ENCODE results near the gene OR11L1.

The OR11L1 gene, protein sequence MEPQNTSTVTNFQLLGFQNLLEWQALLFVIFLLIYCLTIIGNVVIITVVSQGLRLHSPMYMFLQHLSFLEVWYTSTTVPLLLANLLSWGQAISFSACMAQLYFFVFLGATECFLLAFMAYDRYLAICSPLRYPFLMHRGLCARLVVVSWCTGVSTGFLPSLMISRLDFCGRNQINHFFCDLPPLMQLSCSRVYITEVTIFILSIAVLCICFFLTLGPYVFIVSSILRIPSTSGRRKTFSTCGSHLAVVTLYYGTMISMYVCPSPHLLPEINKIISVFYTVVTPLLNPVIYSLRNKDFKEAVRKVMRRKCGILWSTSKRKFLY

DNA sequence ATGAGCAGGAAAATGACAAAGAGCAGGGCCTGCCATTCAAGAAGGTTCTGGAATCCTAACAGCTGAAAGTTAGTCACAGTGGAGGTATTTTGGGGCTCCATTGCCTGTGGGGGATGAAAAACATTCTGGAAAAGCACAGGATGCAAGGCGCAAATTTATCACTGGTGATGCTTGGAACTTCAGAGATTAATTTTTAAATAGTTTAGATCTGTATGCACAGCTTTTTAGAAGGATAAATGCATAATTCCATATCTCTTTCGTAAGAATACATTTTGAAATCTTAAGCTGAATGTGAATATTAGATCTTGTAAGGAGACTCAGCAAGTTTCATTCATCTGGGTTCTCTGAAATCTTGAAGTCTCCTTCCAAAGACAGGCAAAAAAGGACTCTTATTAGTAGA lies at the start of gene OR11L1:
Gene OR11L1, minus strand, starts transcription at position 101 of the 400 bp plus-strand sequence. Its CDS starts 0 bp downstream, at position 101.
- DNase-seq: no peak

- no peak for DNase-seq
Measured at GRCh38 chr1:247884797-247885413, 43.2 kb upstream of the OR11L1 start.

DNA sequence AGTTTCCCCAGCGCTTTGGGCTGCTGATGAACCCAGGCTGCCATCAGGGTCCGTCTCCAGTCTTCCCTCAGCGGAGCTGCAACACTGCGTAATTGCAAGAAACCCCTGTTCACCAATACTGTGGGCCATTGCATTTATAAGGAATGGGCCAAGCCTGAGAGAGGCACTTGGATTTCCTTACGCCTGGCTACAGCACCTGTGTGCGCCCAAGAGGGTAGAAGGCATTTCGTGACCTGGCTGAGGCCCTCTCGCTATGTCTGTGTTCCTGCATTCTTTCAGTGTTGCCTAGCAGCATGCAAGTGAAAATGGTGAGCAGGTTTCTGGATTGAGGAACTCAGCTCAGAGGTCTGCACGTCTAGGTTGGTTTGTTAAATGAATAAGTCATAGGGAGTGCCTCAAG lies 41.6 kb upstream of the OR11L1 start:
- no peak for DNase-seq

GRCh38 chr1:247865416-247865815 lies 23.7 kb upstream of the OR11L1 start:
- DNase-seq: no peak

GRCh38 chr1:247864644-247865043 lies 22.9 kb upstream of the OR11L1 start:
- DNase-seq: no peak

- DNase-seq: no peak
Measured at GRCh38 chr1:247862756-247863155, 21.1 kb upstream of the OR11L1 start.

GRCh38 chr1:247857985-247858619 lies 16.4 kb upstream of the OR11L1 start:
- no peak for DNase-seq

DNA sequence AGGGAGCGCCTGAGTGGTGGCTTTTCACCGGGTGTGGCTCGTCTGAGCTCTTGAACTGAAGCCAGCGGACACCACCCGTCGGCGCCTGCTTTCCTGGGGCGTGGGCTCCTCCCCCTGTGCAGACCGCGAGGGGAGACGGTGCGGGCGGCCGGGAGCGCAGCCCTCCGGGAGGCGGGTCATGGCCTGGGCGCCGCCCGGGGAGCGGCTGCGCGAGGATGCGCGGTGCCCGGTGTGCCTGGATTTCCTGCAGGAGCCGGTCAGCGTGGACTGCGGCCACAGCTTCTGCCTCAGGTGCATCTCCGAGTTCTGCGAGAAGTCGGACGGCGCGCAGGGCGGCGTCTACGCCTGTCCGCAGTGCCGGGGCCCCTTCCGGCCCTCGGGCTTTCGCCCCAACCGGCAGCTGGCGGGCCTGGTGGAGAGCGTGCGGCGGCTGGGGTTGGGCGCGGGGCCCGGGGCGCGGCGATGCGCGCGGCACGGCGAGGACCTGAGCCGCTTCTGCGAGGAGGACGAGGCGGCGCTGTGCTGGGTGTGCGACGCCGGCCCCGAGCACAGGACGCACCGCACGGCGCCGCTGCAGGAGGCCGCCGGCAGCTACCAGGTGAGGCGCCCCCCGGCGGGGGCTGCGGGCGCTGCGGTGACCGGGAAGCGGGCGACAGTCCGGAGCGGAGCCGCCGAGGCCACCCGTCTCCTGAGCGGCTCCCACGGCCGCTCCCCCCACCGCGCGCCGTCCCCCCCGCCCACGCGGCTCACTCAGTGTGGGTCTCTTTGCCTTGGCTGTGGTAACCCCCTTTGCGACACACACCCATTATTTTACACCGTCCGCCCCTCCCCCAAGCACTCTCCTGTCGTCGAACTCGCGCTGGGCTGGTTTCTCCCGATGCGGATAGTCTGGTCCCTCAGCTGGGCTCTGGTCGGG lies 15.6 kb upstream of the OR11L1 start, which contains the start of gene TRIM58:
Gene TRIM58, plus strand, starts transcription at position 119 of the 916 bp plus-strand sequence. Its CDS starts 60 bp downstream, at position 179.
- DNase-seq: no peak

- DNase-seq: no peak
Measured at GRCh38 chr1:247855911-247856310, 14.2 kb upstream of the OR11L1 start.

DNA sequence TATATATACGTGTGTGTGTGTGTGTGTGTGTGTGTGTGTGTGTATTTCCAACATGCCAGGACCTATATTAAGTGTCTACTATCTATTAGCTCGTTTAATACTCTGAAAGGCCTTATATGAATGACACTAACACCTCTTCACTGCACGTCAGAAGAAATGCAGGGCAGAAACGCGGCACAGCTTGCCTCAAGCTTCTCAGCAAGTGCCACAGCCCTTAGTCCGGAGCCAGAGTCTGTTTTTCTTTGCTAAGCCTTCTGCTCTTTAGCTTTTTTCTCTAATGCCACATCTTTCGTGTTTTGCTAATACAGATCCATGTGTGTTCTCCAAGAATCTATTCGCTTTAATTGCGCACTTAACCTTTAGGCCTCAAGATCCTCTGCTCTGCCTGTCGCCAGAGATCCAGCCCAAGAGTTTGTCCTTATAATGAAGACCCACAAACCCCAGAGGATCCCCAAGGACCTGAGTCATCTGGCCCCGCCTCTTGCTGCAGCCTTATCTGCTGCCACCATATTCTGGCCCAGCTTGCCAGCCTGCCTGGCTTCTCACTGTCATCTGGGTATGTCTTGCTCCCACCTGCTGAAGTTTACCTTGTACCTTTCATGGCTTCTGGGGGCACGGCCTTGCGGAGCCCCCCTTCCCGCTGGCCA lies 13.3 kb upstream of the OR11L1 start:
- no peak for DNase-seq

DNA sequence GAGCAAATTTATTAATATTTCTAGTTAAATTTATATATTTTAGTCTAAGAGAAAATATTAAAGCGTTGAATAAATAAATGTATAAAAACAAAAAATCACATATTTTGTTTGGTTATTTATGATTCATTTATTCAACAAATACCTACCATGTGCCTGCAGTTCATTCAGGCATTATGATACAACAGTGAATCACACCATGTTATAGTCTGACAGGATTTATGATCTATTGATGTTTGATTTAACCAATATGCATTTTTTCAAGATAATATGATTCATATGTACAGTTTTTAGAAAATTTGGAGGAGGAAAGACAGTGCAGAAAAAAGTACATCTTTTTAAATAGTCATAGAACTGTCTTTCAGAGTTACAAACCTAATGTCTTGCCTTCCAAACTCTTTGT lies 7.9 kb upstream of the OR11L1 start:
- DNase-seq: no peak

DNA sequence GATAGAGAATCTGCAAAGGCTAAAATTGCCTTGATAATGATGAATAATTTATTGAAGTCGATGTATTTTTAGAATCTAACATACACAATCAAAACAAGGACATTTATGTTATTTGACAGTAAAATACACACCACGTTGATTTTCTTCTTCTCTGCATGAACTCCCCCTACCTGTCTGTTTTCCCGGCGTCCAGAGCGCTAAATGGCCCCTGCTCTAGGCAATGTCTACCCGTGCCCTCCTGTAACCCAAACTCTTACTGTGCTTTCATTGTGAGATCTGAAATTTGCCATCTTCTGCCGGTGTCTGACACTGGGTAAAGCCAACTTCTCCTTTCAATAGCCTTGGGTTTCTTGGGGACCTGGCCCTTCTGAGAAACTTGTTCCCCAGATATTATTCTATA lies 6.7 kb upstream of the OR11L1 start:
- DNase-seq: no peak

DNA sequence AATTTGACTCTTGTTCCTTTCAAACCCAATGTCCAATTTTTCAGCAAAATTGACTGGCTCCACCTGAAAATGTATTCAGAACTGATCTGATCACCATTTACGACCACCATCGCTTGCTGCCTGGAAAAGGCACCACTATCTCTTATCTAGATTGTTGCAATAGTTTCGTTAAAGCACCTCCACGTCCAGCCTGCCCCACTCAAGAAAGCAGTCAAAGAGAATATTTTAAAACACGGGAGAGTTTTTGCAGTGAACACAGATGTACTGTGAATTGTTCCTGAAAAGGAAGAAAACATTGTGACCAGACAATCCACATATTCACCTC lies 4.0 kb upstream of the OR11L1 start:
- DNase-seq: no peak

- no peak for DNase-seq
Measured at GRCh38 chr1:247845011-247845692, 3.5 kb upstream of the OR11L1 start.

- no peak for DNase-seq
Measured at GRCh38 chr1:247843411-247843810, 1.7 kb upstream of the OR11L1 start.

GRCh38 chr1:247840818-247841217 lies 878 bp downstream of the OR11L1 start:
- DNase-seq: no peak

- no peak for DNase-seq
Measured at GRCh38 chr1:247833601-247834000, 8.1 kb downstream of the OR11L1 start.

- no peak for DNase-seq
Measured at GRCh38 chr1:247829656-247830055, 12.0 kb downstream of the OR11L1 start.

- DNase-seq: no peak
Measured at GRCh38 chr1:247825362-247825761, 16.3 kb downstream of the OR11L1 start.

GRCh38 chr1:247824023-247824422 lies 17.7 kb downstream of the OR11L1 start, which contains the start of gene OR14A16:
TSS of gene OR14A16 (minus strand) at chr1:247824119. CDS start at chr1:247815729, 8,390 bp downstream.
- no peak for DNase-seq

GRCh38 chr1:247822060-247822459 lies 19.6 kb downstream of the OR11L1 start:
- no peak for DNase-seq

DNA sequence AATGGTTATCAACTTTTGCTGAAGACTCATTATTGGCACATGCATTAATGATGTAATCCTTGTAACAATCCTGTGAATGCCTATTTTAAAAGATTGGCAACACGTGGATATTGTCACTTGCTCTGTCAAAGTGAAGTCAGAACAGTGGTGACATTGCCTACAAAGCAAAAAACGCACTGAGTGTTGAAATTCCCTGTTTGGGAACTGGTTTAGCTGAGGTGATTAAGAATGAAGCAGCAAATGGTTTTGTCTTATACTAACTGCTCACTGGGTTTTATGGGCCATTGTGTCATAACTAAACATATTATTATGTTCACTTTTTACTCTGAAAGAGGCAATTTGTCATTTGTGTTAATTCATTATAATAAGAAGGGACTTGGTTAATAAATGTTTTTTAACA lies 29.1 kb downstream of the OR11L1 start:
- DNase-seq: no peak
